LNCaP clone FGC (cell line): ENCODE results near the gene DUS1L.

ENCODE experiments used
- DNase-seq: peaks from one replicate; pipeline ENCODE4 v3.0.0-alpha.2; 2011; ENCODE audit warnings: low read depth
- H3K4me3 ChIP-seq: 2 replicates; pipeline ENCODE4 v1.5.1; 2011; ENCODE audit warnings: mild to moderate bottlenecking, low read depth, low read length, control low read depth
- TF ChIP-seq, protein P1 (sequence below): IDR thresholded peaks from 2 replicates; pipeline ENCODE4 v1.5.1; 2012; ENCODE audit warnings: mild to moderate bottlenecking; ENCODE audit not compliant: control insufficient read depth, insufficient read depth; ENCODE audit errors: extremely low read depth

DUS1L gene

DNA sequence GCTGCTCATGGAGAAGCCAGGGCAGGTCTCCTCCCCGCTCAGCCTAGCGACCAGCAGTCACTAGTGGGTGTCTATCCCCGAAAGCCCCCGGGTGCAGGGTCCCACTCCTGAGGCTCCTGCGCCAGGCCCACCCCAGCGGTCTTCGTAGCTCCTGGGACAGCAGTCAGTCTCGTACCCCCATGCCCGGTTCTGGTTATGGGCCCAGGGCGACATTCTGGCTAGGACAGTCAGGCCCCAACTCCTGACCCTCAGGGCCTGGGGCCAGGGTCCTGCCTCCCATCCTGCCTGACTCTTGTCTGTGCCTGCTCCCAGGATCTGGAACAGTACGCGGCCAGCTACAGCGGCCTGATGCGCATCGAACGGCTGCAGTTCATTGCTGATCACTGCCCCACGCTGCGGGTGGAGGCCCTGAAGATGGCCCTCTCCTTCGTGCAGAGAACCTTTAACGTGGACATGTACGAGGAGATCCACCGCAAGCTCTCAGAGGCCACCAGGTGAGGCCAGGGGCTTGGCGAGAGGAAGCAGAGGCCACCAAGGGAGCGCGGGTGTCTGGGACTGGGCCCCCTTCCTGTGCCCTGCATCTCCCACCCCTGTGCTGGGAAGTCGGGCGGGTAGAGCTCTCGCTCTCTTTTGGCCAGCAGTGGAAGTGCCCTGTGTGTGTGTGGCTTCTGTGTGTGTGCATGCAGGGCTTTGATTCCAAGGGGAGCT lies 11.9 kb downstream of the DUS1L start:
- DNase-seq = no peak
- TF ChIP-seq, protein P1, sequence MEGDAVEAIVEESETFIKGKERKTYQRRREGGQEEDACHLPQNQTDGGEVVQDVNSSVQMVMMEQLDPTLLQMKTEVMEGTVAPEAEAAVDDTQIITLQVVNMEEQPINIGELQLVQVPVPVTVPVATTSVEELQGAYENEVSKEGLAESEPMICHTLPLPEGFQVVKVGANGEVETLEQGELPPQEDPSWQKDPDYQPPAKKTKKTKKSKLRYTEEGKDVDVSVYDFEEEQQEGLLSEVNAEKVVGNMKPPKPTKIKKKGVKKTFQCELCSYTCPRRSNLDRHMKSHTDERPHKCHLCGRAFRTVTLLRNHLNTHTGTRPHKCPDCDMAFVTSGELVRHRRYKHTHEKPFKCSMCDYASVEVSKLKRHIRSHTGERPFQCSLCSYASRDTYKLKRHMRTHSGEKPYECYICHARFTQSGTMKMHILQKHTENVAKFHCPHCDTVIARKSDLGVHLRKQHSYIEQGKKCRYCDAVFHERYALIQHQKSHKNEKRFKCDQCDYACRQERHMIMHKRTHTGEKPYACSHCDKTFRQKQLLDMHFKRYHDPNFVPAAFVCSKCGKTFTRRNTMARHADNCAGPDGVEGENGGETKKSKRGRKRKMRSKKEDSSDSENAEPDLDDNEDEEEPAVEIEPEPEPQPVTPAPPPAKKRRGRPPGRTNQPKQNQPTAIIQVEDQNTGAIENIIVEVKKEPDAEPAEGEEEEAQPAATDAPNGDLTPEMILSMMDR = no peak
- H3K4me3 ChIP-seq = no peak overlapping the region

DNA sequence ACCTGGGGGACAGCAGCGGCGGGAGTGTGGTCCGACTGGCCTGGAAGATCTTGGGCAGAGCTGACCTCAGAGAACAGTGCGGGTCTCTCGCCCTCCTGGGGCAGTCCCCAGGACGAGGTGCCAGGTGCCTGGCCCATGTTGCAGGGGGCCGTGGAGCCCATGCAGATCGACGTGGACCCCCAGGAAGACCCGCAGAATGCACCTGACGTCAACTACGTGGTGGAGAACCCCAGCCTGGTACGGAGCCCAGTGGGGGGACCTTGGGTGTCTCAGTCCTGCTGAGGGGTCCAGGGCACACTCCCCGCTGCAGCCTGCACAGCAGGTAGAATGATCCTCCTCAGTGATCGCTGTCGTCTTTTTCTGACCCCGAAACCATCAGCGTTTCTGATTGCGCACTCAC lies 12.5 kb downstream of the DUS1L start:
- TF ChIP-seq, protein P1 = no peak
- DNase-seq = no peak
- H3K4me3 ChIP-seq = peak overlapping the region; percentile 89

DNA sequence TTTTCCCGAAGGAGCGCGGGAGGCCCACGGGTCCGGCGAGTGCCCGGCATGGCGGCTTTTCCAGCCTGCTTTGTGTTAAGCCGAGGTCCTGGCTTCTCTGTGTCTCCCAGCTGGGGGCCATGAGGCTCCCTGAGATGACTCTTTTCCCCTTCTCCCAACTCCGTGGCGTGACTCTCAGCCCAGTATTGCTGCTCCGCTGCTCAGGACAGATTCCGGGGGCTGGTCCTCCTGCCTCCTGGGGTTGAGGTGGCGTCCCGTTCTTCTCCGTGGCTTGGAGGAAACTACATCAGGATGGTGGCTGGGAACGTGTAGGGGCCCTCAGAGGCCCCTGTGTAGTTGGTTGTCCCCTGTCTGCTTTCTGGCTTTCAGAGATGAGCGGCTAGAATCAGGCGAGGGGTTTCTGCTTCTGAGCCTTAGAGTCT lies 13.0 kb downstream of the DUS1L start:
- H3K4me3 ChIP-seq = peak overlapping the region; percentile 89
- TF ChIP-seq, protein P1 = no peak
- no peak for DNase-seq

DNA sequence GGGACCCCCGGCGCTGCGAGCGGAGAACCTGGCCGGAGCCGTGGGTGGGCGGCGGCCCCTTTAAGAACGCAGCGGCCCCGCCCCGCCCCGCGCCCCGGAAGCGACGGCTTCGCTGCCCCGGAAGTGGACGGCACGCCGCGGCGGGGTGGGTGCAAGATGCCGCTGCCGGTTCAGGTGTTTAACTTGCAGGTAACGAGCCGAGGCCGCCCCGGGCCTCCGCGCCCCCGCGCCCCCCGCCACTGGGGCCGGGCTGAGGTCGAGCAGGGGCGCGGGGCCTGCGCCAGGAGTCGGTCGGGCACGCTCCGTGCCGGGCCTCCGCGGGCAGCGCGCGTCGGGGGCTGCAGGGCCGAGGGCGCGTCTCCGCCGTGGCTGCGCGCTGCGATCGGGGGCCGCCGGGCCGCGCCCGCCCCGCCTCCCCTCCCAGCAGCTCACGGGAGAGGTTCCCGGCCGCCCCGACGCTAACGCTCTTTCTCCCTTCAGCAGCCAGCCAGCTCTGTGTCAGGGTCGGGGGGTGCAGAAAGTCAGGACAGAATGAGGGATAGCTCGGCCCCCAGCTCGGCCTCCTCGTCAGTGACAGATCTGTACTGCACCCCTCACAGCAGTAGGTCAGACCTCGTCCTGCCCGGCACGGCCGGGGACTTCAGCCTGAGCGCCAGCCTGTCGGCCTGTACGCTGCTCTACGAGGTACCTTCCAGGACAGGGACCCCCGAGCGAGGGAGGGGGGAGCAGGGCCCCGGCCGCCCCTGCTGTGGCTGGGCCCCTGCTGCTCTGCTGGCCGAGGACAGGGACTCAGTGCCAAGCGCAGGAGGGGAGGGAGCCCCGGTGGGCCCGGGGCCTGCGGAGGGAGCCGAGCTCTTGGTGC lies 13.6 kb downstream of the DUS1L start, which contains the start of the genes GPS1 and RFNG:
TSS of gene GPS1 (plus strand) at position 123 of the 862 bp plus-strand sequence. CDS start at position 157, 34 bp downstream.
TSS of gene RFNG (minus strand) at position 36 of the 862 bp plus-strand sequence. CDS start 45 bp downstream, outside the sequence.
- H3K4me3 ChIP-seq = peak within 1 kb of the TSS; percentile 89
- no peak for DNase-seq
- TF ChIP-seq, protein P1 = no peak

DNA sequence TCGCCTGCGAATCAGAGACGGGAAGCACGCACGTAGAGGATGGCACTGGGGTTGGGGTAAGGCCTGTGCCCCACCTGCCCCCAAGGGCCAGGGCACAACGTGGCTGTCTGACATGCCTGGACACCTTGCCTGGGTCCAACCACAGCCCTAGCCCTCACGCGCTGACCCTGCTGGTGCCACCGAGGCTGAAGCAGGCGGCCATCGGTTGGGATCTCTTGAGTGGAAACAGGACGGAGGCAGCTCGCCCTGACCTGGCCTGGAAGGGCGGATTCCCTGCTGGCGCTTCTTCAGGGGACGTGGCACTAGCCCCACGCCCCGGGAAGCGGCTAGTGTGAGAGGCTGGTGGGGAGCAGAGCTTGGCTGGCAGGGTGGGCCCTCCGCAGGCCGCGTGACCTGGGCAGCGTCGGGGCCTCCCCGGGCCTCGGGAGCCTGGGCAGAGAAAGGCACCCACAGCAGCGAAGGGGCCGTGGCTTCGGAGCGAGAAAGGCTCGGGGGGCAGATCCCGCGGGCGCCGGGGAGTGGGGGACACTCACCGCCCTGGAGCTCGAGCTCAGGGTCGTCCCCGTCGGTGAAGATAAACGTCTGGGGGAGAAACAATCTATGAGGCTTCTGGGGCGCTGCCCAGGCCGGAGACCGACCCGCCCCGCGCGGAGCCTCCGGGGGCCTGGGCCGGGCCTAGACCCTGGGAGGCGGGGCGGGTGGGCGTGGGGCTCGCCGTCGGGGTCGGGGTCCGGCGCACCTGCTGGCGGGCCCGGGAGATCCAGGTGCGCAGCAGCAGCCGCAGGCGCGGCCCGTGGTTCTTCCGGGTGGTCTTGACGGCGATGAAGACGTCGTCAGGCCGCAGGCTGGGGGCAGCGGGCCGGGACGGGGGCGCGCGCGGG lies 14.6 kb downstream of the DUS1L start:
- TF ChIP-seq, protein P1 = no peak
- no peak for DNase-seq
- H3K4me3 ChIP-seq = peak overlapping the region; percentile 89

DNA sequence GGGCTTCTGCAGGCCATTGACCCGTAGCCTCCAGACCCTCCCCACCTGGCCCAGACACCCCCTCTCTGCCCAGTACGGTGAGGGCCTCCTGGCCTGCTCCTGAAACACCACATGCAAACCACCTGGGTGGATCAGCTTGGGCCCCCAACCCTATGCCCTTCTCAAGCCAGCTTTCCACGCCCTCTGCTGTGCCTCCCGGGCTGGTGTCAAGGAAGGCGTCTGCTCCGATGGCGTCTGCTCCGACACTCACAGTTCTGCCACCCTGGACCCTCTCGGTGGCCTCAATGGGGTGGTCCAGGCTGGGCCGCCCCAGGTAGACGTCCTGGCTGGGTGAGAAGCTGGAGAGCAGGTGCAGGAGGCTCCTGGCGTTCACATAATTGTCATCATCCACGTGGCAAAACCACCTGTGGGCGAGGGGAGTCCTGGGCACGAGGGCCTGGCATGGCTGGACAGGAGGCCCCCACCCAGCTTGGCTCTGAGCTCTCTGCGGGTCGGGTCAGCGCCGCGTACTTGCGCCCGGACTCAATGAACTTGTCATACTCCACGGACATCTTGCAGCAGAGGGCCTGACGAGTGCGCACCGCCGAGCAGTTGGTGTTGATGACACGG lies 15.3 kb downstream of the DUS1L start:
- TF ChIP-seq, protein P1 = no peak

More for the DNA sequence above, 15.3 kb downstream of the DUS1L start:
- DNase-seq = no peak
- H3K4me3 ChIP-seq = peak overlapping the region; percentile 89
